ENCODE results near the gene SH3RF3. TPM values are rescaled to one million over a fixed set of nuclear protein-coding genes. Genes with fewer than 3 reads are reported as not detected.
A peak's percentile ranks its signal among the peaks of the same experiment; 100 is the strongest.

Gene SH3RF3
- total and polyA plus RNA-seq, 10 of the 15 experiments (the other 5 are each of a cell fraction or from before 2014, with no cell fraction given) = 0.08 to 8.8 (median 2.3) TPM

- in situ Hi-C loops (cut with MboI) (no loop called here), intact Hi-C loops (cut with micrococcal nuclease; ENCODE audit: unreplicated experiment) (no loop called here)
- RAD21 ChIA-PET (ENCODE audit: unreplicated experiment) = no interaction called here
- ATAC-seq = peak; percentile 61
- SMC1A ChIA-PET (ENCODE audit: uncharacterized antibody, unreplicated experiment) = interaction anchor here (1.0 kb wide), 1 partner anchor 17 kb away, joined by 5 read pairs; no protein-coding TSS in a partner anchor
- H3K9me3 ChIP-seq (replicated peaks; ENCODE audit: control insufficient read depth, insufficient read depth, low read length) = no peaks in the 10 kb centered on the region
- DNase-seq (ENCODE audit: low read depth, low spot score) = no peak
- no peaks in the 10 kb centered on the region for H4K20me1 ChIP-seq (ENCODE audit: control insufficient read depth, insufficient read depth)
- TF ChIP-seq YY1 (IDR thresholded peaks at IDR 0.05; ENCODE audit: low read depth, low read length) (0 out of 2 replicates have a peak, but pooled peaks have one; percentile 27), E4F1 (IDR thresholded peaks at IDR 0.05; ENCODE audit: borderline replicate concordance, partially characterized antibody) (no peak)
- peak overlapping the region; percentile 28; the same call in 1 of the 2 replicates for H3K4me2 ChIP-seq (ENCODE audit: control insufficient read depth, insufficient read depth)
- H3K36me3 ChIP-seq (ENCODE audit: control insufficient read depth in 2 of 2, insufficient read depth in 2 of 2, low read length in 1 of 2) = no peaks in the 10 kb centered on the region
- CTCF ChIA-PET = no interaction called here
- no peak overlapping the region for H3K4me3 ChIP-seq
- POLR2A ChIA-PET = no interaction called here
- WGBS (ENCODE audit: insufficient coverage, insufficient replicate concordance, low lambda C conversion rate, missing lambda C conversion rate) = 12% methylated on average over 13 of the region's 13 CpGs
- H3K79me2 ChIP-seq (ENCODE audit: control insufficient read depth, insufficient read depth, low read length) = no peaks in the 10 kb centered on the region
- no peak for FAIRE-seq
- no peak overlapping the region for H3K9ac ChIP-seq (ENCODE audit: control insufficient read depth, insufficient read depth, low read length)
- 0 out of 2 replicates have a peak, but pooled peaks cover 3% of the 10 kb centered on the region for H3K4me1 ChIP-seq (ENCODE audit: control insufficient read depth, insufficient read depth, low read length)
- BruUV-seq (replicated peaks) = no TSS peak
- no peaks in the 10 kb centered on the region for H3K27me3 ChIP-seq (replicated peaks in 1 of 2; ENCODE audit: control insufficient read depth in 2 of 2, insufficient read depth in 2 of 2, low read length in 1 of 2)
- H2AFZ ChIP-seq (ENCODE audit: control insufficient read depth, low read depth, low read length) = no peak overlapping the region
- no peak overlapping the region for H3K27ac ChIP-seq (ENCODE audit: control insufficient read depth, insufficient read depth)
Measured at GRCh38 chr2:109348671-109349502, 219.9 kb downstream of the SH3RF3 start.

Measured in GM12878 (cell line).